ENCODE measurements around the gene AFDN. TPM values are rescaled to one million over a fixed set of nuclear protein-coding genes. Genes with fewer than 3 reads are reported as not detected.

The AFDN gene
- total RNA-seq, 1 experiment from 2014 or later, result 107 TPM

DNA sequence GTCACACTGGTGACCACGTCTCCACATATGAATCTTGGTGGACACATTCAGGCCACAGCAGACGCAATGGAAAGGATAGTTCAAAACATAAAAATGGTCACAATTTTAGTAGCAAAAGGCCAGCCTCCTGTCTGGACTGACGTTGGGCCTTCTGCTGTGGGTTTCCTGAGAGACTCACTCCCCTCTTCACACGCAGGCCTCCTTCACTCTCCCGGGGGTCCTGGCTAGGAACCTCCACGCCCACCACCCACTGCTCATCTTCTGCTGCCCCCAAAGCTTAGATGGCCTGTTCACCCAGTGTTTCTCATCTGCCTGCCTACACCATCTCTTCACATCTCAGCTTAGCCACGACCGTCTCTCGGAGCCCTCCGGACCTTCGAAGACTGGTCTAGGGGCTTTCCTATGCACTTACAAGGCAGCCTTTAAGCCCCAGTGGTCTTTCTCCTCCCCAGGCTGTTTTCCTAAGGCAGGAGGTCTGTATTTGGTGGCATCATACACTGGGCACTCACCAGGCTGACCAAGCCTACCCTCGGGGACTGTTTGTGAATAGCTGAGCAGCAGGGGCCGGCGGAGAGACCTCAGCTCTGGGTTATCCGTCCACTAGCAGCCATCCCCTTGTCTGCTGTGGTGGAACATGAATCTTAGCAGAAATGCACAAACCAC, 46.6 kb upstream of the AFDN start:
- POLR2A ChIA-PET (ENCODE audit: low non-redundant PET), result no interaction called here
- no peak overlapping the region for H3K4me3 ChIP-seq (ENCODE audit: low read depth, low read length, poor library complexity, severe bottlenecking)
- no peaks in the 10 kb centered on the region for H3K9me3 ChIP-seq (ENCODE audit: low read depth, low read length, poor library complexity, severe bottlenecking)
- DNase-seq (ENCODE audit: low spot score), result no peak
- no peak overlapping the region for H3K27ac ChIP-seq (ENCODE audit: low read depth, low read length, poor library complexity, severe bottlenecking)
- TF ChIP-seq EZH2 (IDR thresholded peaks at IDR 0.05; ENCODE audit: borderline replicate concordance, low read depth, low read length, poor library complexity, severe bottlenecking), result no peak
- TF ChIP-seq, protein P1, sequence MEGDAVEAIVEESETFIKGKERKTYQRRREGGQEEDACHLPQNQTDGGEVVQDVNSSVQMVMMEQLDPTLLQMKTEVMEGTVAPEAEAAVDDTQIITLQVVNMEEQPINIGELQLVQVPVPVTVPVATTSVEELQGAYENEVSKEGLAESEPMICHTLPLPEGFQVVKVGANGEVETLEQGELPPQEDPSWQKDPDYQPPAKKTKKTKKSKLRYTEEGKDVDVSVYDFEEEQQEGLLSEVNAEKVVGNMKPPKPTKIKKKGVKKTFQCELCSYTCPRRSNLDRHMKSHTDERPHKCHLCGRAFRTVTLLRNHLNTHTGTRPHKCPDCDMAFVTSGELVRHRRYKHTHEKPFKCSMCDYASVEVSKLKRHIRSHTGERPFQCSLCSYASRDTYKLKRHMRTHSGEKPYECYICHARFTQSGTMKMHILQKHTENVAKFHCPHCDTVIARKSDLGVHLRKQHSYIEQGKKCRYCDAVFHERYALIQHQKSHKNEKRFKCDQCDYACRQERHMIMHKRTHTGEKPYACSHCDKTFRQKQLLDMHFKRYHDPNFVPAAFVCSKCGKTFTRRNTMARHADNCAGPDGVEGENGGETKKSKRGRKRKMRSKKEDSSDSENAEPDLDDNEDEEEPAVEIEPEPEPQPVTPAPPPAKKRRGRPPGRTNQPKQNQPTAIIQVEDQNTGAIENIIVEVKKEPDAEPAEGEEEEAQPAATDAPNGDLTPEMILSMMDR (conservative IDR thresholded peaks at IDR 0.05; ENCODE audit: low read depth, low read length), result no peak
- peaks cover 18% of the 10 kb centered on the region for H3K4me1 ChIP-seq (ENCODE audit: insufficient read depth, low read length, poor library complexity, severe bottlenecking)
- CTCF ChIA-PET, result no interaction called here
- no TSS peak for BruUV-seq (replicated peaks)
- H3K36me3 ChIP-seq (ENCODE audit: insufficient read depth, low read length, poor library complexity, severe bottlenecking), result no peaks in the 10 kb centered on the region
- H3K27me3 ChIP-seq (replicated peaks; ENCODE audit: insufficient read depth, low read depth, low read length, poor library complexity), result no peaks in the 10 kb centered on the region
- intact Hi-C loops (cut with micrococcal nuclease; ENCODE audit: unreplicated experiment), result no loop called here

DNA sequence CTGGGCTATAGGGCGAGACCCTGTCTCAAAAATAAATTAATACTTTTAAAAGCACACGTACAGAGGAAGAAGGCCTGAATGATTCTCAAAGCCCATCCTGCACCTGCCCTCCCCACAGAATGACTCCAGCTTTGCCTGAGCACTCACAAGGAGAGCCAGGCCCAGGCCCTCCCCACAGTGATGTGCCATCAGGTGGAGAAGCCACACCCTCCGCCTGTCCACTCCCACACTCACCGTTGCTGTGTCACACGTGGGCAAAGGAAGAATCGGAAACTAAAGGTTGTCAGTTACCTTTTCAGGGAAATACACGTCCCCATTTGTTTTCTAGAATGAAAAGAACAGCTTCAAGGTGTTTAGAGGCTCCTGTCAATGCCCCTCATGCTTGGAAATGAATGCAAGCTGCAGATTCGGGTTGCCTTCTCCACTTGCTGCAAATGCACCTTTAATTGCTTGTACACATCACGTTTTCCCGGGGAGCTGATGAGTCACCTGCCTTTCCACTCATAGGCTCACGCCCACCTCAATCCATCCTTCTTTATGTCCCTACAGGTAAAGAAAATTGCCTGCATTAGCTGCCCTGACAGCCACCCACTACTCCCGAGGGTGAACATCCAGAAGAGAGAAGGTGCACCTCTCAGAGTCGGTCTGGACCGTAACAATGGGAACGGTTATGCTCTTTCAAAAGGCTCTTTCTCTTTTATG, 45.5 kb upstream of the AFDN start:
- DNase-seq (ENCODE audit: low spot score), result no peak
- intact Hi-C loops (cut with micrococcal nuclease; ENCODE audit: unreplicated experiment), result no loop called here
- peaks cover 19% of the 10 kb centered on the region for H3K4me1 ChIP-seq (ENCODE audit: insufficient read depth, low read length, poor library complexity, severe bottlenecking)
- no peaks in the 10 kb centered on the region for H3K27me3 ChIP-seq (replicated peaks; ENCODE audit: insufficient read depth, low read depth, low read length, poor library complexity)
- no peak overlapping the region for H3K27ac ChIP-seq (ENCODE audit: low read depth, low read length, poor library complexity, severe bottlenecking)
- H3K9me3 ChIP-seq (ENCODE audit: low read depth, low read length, poor library complexity, severe bottlenecking), result no peaks in the 10 kb centered on the region
- CTCF ChIA-PET, result no interaction called here
- H3K4me3 ChIP-seq (ENCODE audit: low read depth, low read length, poor library complexity, severe bottlenecking), result no peak overlapping the region
- BruUV-seq (replicated peaks), result no TSS peak
- H3K36me3 ChIP-seq (ENCODE audit: insufficient read depth, low read length, poor library complexity, severe bottlenecking), result no peaks in the 10 kb centered on the region
- POLR2A ChIA-PET (ENCODE audit: low non-redundant PET), result no interaction called here
- TF ChIP-seq, protein P1 (conservative IDR thresholded peaks at IDR 0.05; ENCODE audit: low read depth, low read length), result no peak

DNA sequence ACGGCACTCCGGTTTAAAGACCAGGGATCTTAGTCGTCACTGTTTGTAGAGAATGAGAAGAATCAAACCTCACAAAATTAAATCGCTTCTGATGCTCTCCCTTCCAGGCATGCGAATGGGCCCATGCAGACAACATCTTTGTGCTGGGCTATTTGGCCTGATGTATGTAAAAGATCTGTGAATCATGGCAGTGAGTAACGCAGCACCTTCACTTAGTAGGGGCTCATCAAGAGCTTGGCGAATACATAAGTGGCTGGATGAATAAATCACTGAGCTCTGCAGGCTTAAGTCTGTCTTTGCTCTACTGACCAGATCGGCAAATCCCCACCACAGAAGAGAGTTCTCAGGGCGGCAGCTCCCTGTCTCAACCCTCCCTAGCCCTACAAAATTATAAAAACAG, 44.8 kb upstream of the AFDN start:
- Histone ChIP-seq H3K27ac (ENCODE audit: low read depth, low read length, poor library complexity, severe bottlenecking) (no peak overlapping the region), H3K27me3 (replicated peaks; ENCODE audit: insufficient read depth, low read depth, low read length, poor library complexity) (no peaks in the 10 kb centered on the region), H3K9me3 (ENCODE audit: low read depth, low read length, poor library complexity, severe bottlenecking) (no peaks in the 10 kb centered on the region), H3K4me1 (ENCODE audit: insufficient read depth, low read length, poor library complexity, severe bottlenecking) (peaks cover 25% of the 10 kb centered on the region), H3K4me3 (ENCODE audit: low read depth, low read length, poor library complexity, severe bottlenecking) (no peak overlapping the region), H3K36me3 (ENCODE audit: insufficient read depth, low read length, poor library complexity, severe bottlenecking) (no peaks in the 10 kb centered on the region)
- ChIA-PET CTCF (no interaction called here), POLR2A (ENCODE audit: low non-redundant PET) (no interaction called here)
- DNase-seq (ENCODE audit: low spot score), result no peak
- BruUV-seq (replicated peaks), result no TSS peak
- TF ChIP-seq, protein P1 (conservative IDR thresholded peaks at IDR 0.05; ENCODE audit: low read depth, low read length), result no peak
- TF ChIP-seq EZH2 (IDR thresholded peaks at IDR 0.05; ENCODE audit: borderline replicate concordance, low read depth, low read length, poor library complexity, severe bottlenecking), result no peak
- intact Hi-C loops (cut with micrococcal nuclease; ENCODE audit: unreplicated experiment), result loop anchor here (2.0 kb wide), 1 partner anchor 83 kb away; no protein-coding TSS in a partner anchor
